NCI-H1092 (cell line): ENCODE results near the gene F11R.
"Not testable (repeated sequence)": the region's sequence is repeated elsewhere in the genome, so short reads cannot be mapped to it uniquely, and the experiment has no call there.

ENCODE experiments used
- DNase-seq: peaks from one replicate; lab custom pipeline; 2025; lab: John Stamatoyannopoulos, UW

Gene F11R

DNA sequence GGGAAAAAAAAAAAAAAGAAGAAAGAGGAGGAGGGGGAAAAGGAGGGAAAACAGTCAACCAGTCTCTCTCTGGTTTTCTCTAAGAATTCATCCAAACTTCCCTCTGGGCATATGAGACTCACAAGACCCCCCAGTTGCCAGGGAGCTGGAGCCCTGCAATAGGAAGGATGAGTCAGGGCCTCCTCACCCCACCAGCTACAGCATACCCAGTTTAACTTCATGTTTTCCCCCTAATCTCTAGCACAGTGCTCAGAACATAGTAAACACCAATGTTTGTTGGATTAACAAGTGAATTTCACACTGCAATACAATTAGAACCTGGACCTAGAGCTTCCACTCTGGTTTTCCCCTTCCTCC lies 7.8 kb downstream of the F11R start:
- DNase-seq, result no peak

DNA sequence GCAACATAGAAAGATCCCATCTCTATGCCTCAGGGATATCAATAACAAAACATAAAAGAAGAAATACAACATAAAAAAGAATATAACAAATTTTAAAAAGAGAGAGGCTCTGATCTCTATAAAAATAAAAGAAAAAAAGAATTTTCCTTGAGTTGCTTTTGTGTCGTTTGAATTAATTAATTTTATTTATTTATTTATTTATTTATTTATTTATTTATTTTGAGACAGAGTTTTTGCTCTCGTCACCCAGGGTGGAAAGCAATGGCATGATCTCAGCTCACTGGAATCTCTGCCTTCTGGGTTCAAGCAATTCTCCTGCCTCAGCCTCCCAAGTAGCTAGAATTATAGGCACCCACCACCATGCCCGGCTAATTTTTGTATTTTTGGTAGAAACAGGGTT lies 8.5 kb downstream of the F11R start:
- no peak for DNase-seq

DNA sequence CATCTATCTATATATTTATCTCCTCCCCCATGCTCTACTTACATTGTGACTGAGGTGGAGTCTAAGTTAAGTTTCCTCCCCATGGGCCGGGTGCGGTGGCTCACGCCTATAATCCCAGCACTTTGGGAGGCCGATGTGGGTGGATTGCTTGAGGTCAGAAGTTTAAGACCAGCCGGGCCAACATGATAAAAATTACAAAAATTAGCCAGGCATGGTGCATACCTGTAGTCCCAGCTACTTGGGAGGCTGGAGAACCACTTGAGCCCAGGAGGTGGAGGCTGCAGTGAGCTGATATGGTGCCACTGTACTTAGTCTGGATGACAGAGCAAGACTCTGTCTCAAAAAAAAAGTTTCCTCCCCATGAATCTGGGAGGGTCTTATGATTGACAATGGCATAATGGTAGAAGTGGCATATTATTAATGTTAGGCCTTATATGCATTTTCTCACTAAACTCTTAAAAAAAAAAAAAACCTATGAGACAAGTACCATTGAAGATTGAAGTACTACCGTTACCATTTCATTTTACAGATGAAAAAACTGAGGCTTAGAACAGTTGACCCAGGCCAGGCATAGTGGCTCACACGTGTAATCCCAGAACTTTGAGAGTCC lies 11.2 kb downstream of the F11R start:
- DNase-seq, result no peak

DNA sequence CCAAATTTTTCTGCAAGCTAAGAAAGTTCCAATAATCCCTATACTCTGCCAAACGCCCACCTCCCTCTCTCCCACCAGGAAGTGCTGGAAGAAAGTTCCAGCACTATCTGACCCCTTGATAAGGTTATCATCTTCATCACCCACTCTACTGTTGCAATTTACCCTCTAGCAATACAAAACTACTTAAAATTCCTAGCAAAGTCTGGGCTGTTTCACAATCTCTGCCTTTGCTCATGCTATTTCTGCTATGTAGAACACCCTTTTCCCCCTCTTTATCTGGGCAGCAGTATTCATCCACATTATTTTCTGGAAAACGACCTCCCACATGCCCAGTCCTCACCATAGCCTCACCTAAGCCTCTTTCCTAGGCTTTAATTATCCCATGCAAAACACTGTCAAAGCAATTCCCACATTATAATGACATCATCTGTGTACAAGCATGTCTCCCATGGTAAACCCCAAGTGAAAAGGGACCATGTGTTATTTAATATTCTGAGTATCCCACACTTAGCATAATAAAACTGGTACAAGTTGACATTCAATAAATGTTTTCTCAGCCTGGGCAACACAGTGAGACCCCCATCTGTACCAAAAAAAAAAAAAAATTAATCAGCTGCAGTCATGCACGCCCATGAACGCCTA lies 12.0 kb downstream of the F11R start:
- no peak for DNase-seq

DNA sequence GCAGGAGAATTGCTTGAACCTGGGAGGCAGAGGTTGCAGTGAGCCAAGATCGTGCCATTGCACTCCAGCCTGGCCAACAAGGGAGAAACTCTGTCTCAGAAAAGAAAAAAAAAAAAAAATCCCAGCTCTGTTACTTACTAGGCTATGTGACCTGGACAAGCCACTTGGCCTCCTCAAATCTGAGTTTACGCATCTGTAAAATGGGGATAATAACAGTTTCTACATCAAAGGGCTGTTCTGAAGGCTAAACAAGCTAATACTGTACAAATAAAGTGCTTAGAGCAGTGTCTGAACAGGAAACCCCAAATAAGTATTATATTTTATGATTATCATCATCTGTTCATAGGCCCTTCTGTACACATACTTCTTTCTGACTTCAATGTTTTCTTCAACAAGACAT lies 13.6 kb downstream of the F11R start:
- no peak for DNase-seq

DNA sequence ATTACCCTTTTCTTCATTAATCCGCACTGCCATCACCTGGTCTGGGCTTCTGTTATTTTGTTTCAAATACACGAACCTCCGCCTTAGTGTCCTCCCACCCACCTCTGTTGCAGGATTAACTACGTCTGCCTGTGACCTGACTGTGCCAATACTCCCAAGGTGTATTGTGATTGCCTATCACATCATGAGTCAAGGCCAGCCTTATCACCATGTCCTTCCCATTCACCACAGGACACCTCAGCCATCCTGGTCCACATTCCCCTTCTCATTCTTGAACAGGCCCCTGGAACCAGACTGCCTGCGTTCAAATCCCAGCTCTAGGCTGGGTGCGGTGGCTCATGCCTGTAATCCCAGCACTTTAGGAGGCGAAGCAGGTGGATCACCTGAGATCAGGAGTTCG lies 14.4 kb downstream of the F11R start:
- DNase-seq, result no peak

DNA sequence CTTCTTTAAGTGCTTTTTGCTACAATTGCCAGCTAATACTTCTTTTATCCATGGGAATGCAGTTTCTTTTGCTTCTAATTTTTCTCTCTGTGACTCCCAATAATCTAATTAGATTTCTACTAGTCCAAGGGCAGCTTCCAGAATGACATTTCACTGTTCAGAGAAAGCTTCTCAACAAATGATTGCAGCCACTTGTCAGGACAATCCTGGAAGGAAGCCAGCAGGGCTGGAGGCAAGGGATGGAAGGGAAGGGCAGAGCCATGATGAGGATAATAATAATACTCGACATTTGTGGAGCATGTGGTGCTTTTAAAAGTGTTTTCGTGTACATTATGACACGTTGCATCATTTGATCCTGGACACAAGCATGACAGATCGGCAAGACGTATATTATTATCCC lies 19.4 kb downstream of the F11R start:
- peak; percentile 36 for DNase-seq

DNA sequence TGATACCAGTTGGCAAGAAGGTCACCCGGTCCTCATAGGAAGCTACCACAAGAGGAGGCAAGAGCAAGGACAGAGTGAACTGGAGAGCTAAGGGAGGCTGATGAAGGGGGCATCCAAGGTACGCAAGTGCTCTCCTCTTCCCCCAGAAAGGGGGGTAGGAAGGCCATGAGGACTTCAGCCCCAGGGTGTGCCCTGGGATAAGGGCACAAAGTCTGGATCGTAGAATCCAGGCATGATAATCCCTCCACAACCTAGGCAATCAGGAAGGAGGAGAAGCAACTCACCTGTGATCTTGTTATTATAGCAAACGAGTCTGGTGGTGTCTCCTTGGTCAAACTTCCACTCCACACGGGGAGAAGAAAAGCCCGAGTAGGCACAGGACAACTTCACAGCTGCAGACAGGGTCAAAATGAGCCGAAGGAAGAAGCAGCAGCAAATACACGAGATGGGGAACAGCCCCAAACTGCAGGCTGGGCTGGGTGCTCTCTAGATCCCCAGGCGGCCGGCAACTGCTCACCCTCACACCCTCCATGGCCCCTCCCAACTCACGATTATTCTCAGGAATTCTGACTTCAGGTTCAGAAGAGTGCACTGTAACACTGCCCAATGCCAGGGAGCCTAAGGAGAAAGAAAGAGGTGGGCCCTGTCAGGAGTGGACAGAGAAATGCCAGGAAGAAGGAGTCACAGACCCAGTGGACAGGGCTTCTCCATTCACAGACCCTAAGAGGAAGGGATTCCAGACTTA lies 20.0 kb downstream of the F11R start:
- no peak for DNase-seq

DNA sequence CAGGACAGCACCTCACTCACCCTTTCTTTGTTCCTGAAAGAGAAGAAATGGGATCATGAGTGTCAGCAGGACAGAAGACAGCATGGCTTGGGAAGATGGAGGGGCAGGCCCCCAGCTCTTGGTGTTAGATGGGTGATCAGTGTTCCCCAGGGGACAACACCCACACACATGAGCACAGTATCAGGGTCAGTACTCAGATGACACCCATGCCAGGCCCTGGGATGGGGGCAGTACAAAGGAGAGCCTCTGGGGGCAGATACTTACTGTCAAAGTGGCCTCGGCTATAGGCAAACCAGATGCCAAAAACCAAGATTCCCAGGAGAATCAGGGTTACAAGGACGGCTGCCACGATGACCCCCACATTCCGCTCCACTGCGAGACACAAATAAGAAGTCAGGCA lies 21.6 kb downstream of the F11R start:
- no peak for DNase-seq

DNA sequence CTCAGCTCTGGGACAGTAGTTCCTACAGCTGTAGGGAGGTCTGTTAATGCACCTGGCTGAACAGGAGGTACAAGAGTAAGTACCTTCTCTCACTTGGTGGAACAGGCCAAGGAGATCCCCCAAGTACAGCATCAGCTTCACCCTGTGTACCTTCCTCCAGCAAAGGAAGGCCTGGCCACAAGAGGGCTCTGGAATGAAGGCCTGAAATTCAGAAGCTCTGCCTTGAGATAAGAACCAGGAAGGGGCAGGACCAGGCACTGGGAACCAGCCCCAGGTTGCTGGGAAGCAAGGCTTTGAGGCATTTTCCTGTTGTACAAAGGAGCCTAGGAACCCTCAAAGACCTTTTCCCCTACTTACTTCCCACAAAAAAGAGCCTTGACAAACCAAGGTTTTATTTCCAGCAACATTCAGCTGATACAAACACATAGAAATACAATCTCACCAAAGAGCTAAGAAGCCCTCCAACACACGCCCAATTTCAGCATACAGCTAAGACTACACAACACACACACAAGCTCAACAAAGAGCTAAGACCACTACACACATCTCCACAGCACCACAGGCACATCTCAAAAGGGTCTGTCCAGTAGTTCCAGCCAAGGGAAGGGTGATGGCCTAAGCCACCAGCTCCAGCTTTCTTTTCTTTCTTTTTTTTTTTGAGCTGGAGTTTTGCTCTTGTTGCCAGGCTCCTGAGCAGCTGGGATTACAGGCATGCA lies 23.5 kb downstream of the F11R start:
- peak; percentile 17 for DNase-seq

DNA sequence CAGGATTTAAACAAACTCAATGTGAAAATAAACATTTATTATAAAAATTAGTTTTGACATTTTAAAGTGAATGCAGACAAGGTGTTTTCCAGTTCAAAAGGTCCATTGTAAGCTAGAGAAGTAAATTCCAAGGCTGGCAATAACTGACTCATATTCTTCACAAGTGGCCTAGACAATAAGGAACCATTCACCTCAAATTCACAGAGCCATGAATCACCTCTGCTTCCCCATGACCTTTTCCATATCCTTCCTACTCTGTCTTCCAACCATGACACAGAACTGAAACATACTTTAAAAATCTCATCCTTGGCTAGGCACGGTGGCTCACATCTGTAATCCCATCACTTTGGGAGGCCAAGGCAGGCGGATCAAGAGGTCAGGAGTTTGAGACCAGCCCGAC lies 24.8 kb downstream of the F11R start:
- no peak for DNase-seq

DNA sequence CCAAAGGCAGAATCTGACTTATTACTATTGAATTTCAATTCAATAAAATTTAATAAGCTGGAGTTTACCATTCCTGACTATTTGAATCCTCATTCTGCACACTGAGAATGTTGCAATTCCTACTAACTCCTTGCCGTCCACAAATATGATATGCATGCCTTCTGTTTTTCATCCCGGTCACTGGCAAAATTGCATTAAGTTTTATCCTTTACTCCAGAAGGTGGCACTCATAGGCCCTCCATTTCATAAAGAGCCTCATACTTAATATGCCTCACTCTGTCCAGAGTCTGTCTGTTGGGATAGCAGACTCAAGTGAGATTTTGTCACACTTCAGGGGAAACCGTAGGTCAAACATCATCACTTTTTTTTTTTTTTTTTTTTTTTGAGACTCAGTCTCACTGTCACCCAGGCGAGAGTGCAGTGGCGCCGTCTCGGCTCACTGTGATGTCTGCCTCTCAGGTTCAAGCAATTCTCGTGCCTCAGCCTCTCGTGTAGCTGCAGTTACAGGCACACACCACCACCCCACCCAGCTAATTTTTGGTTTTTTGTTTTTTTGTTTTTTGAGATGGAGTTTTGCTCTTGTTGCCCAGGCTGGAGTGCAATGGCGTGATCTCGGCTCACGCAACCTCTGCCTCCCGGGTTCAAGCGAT lies 27.3 kb downstream of the F11R start:
- no peak for DNase-seq

DNA sequence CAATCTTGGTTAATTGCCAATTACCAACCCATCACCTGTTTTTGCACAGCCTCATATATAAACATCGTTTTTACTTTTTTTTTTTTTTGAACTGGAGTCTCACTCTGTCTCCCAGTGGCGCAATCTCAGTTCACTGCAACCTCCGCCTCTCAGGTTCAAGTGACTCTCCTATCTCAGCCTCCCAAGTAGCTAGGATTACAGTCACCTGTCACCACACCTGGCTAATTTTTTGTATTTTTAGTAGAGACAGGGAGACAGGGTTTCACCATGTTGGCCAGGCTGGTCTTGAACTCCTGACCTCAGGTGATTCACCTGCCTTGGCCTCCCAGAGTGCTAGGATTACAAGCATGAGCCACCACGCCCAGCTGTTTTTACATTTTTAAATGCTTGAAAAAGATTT lies 28.9 kb downstream of the F11R start:
- not testable (repeated sequence) for DNase-seq

DNA sequence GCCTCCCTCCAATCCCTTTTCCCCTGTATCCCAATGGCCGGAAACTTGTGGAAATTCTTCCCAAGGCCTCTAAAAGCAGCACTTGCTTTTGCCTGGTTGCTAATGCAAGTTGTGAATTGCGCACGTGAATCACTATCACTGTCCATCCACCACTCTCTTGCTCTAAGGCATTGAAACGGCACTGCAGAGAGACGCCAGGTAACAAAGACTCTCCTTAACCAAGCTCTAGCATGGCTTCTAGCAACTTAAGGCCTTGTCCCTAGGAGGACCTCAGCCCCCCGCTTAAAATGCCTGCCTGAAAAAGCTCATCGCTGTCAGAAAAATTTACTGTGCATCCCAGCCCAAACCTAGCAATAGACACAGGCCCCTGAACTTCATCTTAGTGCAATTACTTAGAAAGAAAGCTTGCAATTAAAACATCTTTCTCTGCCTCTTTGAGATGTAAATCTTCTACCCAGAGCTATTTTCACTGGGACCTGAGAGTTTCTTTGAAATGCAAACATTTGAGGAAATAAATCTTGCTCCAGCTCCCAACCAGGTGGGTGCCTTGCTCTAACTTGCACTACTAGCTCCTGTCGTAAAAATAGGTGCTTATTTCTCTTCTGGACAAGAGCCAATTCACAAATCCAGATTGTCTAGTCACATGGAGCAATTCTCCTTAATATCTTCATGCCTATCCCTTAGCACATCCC lies 33.4 kb downstream of the F11R start:
- no peak for DNase-seq

DNA sequence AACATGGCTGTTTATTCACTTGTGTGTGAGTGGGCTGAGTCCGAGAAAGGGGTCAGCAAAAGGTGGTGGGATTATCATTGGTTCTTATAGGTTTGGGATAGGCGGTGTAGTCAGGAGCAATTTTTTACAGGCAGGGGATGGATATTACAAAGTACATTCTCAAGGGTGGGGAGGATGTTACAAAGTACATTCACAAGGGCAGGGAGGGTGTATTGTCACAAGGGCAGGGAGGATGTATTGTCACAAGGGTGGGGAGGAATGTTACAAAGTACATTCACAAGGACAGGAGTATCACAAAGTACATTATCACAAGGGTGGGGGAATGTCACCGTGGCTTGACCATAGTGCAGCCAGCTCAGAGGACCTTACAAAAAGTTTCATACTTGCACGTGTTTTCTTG lies 35.2 kb downstream of the F11R start:
- no peak for DNase-seq

DNA sequence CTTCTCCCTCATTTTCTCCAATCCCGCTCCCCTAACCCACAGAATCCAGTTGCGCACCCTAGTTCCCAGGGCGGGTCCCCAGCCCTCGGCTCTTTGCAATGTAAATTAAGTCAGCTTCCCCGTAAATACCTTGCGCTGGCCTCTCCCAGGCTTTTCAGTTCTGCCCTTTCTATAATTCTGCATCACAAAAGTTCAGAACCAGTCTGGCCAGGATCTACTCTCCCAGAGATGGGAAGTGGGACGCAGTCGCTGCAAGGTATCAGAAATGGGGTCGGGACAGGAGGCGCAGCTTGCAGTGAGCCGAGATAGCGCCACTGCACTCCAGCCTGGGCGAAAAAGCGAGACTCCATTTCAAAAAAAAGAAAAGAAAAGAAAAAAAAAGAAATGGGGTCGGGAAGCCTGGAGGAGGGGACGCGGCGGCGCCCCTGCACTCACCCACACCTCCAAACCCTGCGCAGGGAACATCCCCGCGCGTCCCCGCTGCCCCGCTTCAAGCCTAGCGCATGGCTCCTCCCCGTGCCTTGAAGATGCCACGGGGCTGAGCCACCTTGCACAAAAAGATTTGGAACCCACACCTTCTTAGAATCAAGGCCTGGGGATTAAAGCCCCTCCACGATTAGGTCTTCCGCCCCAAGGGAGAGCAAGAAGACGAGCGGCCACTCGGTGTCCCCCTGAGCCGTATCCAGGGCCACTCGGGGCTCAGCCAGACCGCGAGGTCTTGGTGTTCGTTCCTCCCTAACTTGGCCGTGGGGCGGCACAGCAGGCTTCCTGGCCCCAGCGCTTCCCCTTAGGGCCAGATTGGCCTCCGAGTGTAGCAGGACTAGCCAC lies 39.2 kb downstream of the F11R start:
- DNase-seq, result no peak

DNA sequence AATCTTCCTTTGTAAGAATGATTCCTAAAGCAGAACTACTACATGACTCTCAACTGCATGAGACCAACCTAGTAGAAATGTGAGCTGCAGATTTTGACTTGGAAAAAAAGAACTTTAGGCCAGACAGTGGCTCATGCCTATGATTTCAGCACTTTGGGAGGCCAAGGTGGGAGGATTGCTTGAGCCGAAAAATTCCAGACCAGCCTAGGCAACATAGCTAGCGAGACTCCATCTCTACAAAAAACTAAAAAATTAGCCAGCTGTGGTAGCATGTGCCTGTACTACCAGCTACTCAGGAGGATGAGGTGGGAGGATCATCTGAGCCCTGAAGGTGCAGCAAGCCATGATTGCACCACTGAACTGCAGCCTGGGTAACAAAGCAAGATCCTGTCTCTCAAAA lies 41.7 kb downstream of the F11R start:
- no peak for DNase-seq

DNA sequence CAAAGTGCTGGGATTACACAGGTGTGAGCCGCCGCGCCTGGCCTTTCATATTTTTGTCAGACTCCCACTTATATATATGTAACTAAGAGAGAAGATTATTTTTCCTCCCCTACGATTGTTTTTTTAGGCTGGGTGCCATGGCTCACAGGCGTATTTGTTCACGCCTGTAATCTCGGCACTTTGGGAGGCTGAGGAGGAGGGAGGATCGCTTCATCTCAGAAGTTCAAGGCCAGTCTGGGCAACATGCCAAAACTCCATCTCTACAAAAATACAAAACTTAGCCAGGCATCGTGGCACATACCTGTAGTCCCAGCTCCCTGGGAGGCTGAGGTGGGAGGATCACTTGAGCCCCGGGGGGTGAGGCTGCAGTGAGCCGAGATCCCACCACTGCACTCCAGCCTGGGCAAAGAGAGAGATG lies 42.4 kb downstream of the F11R start:
- DNase-seq, result peak; percentile 9

DNA sequence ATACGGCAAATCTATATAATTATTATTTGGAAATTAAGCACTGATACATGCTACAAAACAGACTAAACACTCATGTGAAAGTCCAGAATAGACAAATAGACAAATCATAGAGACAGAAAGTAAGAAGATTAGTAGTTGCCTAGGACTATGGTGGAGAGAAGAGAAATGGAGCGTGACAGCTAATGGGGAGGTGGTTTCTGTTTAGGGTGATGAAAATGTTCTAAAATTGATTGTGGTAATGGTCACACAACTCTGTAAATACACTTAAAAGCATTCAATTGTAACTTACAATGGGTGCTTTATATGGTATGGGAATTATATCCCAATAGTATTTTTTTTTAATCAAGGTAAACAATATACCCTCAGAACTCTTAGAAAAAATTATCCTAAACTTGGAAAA lies 45.9 kb downstream of the F11R start:
- DNase-seq, result no peak

DNA sequence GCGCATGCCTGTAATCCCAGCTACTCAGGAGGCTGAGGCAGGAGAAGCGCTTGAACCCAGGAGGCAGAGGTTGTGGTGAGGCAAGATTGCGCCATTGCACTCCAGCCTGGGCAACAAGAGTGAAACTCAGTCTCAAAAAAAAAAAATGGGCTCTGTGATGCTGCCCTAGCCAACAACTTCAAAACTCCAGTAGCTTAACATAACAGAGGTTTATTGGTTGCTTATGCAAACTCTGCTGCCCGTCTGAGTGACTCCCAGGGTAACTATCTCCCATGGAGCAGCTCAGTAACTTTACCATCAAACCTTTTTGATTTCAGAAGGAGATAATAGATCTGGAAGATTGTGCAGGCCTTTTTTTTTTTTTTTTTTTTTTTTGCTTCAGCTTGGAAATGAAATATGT lies 47.5 kb downstream of the F11R start:
- DNase-seq, result no peak

DNA sequence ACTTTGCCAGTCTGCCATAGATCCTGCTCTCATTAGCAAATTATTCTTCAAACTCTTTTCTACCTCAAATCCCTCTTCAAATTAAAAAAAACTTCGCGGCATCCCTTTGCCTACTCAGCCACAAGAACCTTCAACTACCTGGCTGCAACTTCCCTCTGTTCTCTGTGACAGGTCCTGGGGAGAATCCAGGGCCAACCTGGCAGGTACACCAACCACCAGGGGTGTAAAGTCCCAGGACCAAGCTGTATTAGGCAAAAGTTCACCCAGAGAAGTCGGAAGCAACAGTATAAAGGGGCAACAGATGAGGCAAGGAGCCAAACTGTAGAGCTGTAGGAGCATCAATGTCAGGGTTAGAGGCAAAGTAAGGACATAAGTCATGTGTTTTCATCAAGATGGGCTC lies 48.0 kb downstream of the F11R start:
- DNase-seq, result no peak
